DOHH2 (cell line): ENCODE measurements around the gene MAF.

Experiments
- H3F3A ChIP-seq: fragments of 200-600 bp; sonication (generic), shearing (Covaris generic); 2 replicates; pipeline ENCODE4 v1.6.0; 2016; ENCODE audit warnings: antibody characterized with exemption, mild to moderate bottlenecking; ENCODE audit not compliant: control insufficient read depth, insufficient read depth
- H3K27ac ChIP-seq: fragments of 200-600 bp; sonication (generic); 2 replicates; pipeline ENCODE4 v1.5.1; 2014; ENCODE audit warnings: low read depth, mild to moderate bottlenecking, low read length, moderate library complexity
- H3K27me3 ChIP-seq: fragments of 200-600 bp; sonication (generic); 2 replicates; pipeline ENCODE4 v1.6.1; 2014; ENCODE audit warnings: mild to moderate bottlenecking, low read length, mixed read lengths; ENCODE audit not compliant: control insufficient read depth
- H3K36me3 ChIP-seq: fragments of 200-600 bp; sonication (generic); 2 replicates; pipeline ENCODE4 v1.6.1; 2014; ENCODE audit warnings: mild to moderate bottlenecking, low read length, moderate library complexity, mixed read lengths; ENCODE audit not compliant: control insufficient read depth
- H3K4me1 ChIP-seq: fragments of 200-600 bp; sonication (generic); 2 replicates; pipeline ENCODE4 v1.6.1; 2014; ENCODE audit warnings: mild to moderate bottlenecking, low read length, mixed read lengths; ENCODE audit not compliant: control insufficient read depth
- H3K4me2 ChIP-seq: fragments of 200-600 bp; sonication (generic); 2 replicates; pipeline ENCODE4 v1.6.0; 2014; ENCODE audit warnings: mild to moderate bottlenecking, low read length, moderate library complexity
- H3K4me3 ChIP-seq: fragments of 200-600 bp; sonication (generic); 2 replicates; pipeline ENCODE4 v1.5.1; 2014; ENCODE audit warnings: mild to moderate bottlenecking, low read length, mixed read lengths
- H3K79me2 ChIP-seq: fragments of 200-600 bp; sonication (generic); 2 replicates; pipeline ENCODE4 v1.6.1; 2014; ENCODE audit warnings: mild to moderate bottlenecking, low read length, mixed read lengths; ENCODE audit not compliant: control insufficient read depth
- H3K9me2 ChIP-seq: fragments of 200-600 bp; sonication (generic); replicated peaks from 2 replicates; pipeline ENCODE4 v1.6.1; 2014; ENCODE audit warnings: mild to moderate bottlenecking, low read length, mixed read lengths; ENCODE audit not compliant: control insufficient read depth
- H3K9me3 ChIP-seq: fragments of 200-600 bp; sonication (generic); 2 replicates; pipeline ENCODE4 v1.6.1; 2014; ENCODE audit warnings: antibody characterized with exemption, low read length, mixed read lengths; ENCODE audit not compliant: control insufficient read depth, insufficient read depth
- H4K20me1 ChIP-seq: fragments of 200-600 bp; sonication (generic); 2 replicates; pipeline ENCODE4 v1.6.0; 2014; ENCODE audit warnings: low read depth, mild to moderate bottlenecking, antibody characterized with exemption, low read length, moderate library complexity; ENCODE audit not compliant: control insufficient read depth, insufficient read depth
- CTCF ChIP-seq: fragments of 200-600 bp; sonication (generic); IDR thresholded peaks from one replicate; pipeline ENCODE4 v1.5.1; 2014; ENCODE audit warnings: antibody characterized with exemption, mild to moderate bottlenecking, low read depth, low read length; ENCODE audit not compliant: poor library complexity, severe bottlenecking
- EZH2phosphoT487 ChIP-seq: fragments of 200-600 bp; sonication (generic); IDR thresholded peaks from 2 replicates; pipeline ENCODE4 v1.6.1; 2017; ENCODE audit warnings: borderline replicate concordance, mild to moderate bottlenecking, antibody characterized with exemption, low read length, moderate library complexity, mixed read lengths

Gene MAF

GRCh38 chr16:79627092-79627491 is 26.6 kb upstream of the MAF start:
- Histone ChIP-seq H3K4me3 (no peak overlapping the region), H3K27ac (no peak overlapping the region), H3F3A (no peaks in the 10 kb centered on the region), H3K4me2 (no peak overlapping the region), H3K79me2 (no peaks in the 10 kb centered on the region), H3K36me3 (no peaks in the 10 kb centered on the region), H4K20me1 (no peaks in the 10 kb centered on the region), H3K4me1 (no peaks in the 10 kb centered on the region), H3K9me2 (no peaks in the 10 kb centered on the region), H3K9me3 (no peaks in the 10 kb centered on the region), H3K27me3 (no peaks in the 10 kb centered on the region)
- TF ChIP-seq CTCF (no peak), EZH2phosphoT487 (no peak)

GRCh38 chr16:79625738-79626137 is 25.2 kb upstream of the MAF start:
- Histone ChIP-seq H3K36me3 (no peaks in the 10 kb centered on the region), H3K4me3 (no peak overlapping the region), H3K27me3 (no peaks in the 10 kb centered on the region), H4K20me1 (no peaks in the 10 kb centered on the region), H3K4me1 (no peaks in the 10 kb centered on the region), H3K9me3 (no peaks in the 10 kb centered on the region), H3K79me2 (no peaks in the 10 kb centered on the region), H3K9me2 (no peaks in the 10 kb centered on the region), H3F3A (no peaks in the 10 kb centered on the region), H3K4me2 (no peak overlapping the region), H3K27ac (no peak overlapping the region)
- TF ChIP-seq EZH2phosphoT487, result no peak
- TF ChIP-seq CTCF, result no peak

GRCh38 chr16:79623824-79624223 is 23.3 kb upstream of the MAF start:
- no peaks in the 10 kb centered on the region for H3F3A ChIP-seq
- H3K4me3 ChIP-seq, result no peak overlapping the region
- H4K20me1 ChIP-seq, result no peaks in the 10 kb centered on the region
- H3K9me2 ChIP-seq, result no peaks in the 10 kb centered on the region
- H3K4me1 ChIP-seq, result no peaks in the 10 kb centered on the region
- no peak overlapping the region for H3K4me2 ChIP-seq
- H3K36me3 ChIP-seq, result no peaks in the 10 kb centered on the region
- TF ChIP-seq EZH2phosphoT487 (no peak), CTCF (no peak)
- H3K79me2 ChIP-seq, result no peaks in the 10 kb centered on the region
- no peaks in the 10 kb centered on the region for H3K27me3 ChIP-seq
- H3K9me3 ChIP-seq, result no peaks in the 10 kb centered on the region
- H3K27ac ChIP-seq, result no peak overlapping the region

- no peaks in the 10 kb centered on the region for H3K9me3 ChIP-seq
- H4K20me1 ChIP-seq, result no peaks in the 10 kb centered on the region
- H3K27me3 ChIP-seq, result no peaks in the 10 kb centered on the region
- no peaks in the 10 kb centered on the region for H3K79me2 ChIP-seq
- no peaks in the 10 kb centered on the region for H3K9me2 ChIP-seq
- H3K4me2 ChIP-seq, result no peak overlapping the region
- no peaks in the 10 kb centered on the region for H3F3A ChIP-seq
- no peak for TF ChIP-seq EZH2phosphoT487
- TF ChIP-seq CTCF, result no peak
- H3K36me3 ChIP-seq, result no peaks in the 10 kb centered on the region
- no peaks in the 10 kb centered on the region for H3K4me1 ChIP-seq
- no peak overlapping the region for H3K4me3 ChIP-seq
- no peak overlapping the region for H3K27ac ChIP-seq
These were observed 22.5 kb upstream of the MAF start for GRCh38 chr16:79623062-79623461.
